Subcutaneous adipose tissue (tissue), 4 donors: ENCODE data around the gene KRT14. TPM values are rescaled to one million over a fixed set of nuclear protein-coding genes. Genes with fewer than 3 reads are reported as not detected.

Source experiments
- CTCF ChIP-seq: fragments of 450-650 bp; IDR thresholded peaks from one replicate; pipeline ENCODE4 v1.5.1; 2016; ENCODE audit warnings: low read depth, mild to moderate bottlenecking, control low read depth, antibody characterized with exemption, moderate library complexity
- total RNA-seq, 4 donors: library from RNA; depleted of rRNA; stranded (reverse); fragments of >200 nt; gene quantifications; one replicate each; pipeline ENCODE4 v1.1.0, GENCODE V29; 2016

The KRT14 gene
- total RNA-seq, 4 donors from 2014 or later = 2.0 to 2.1 TPM; not detected in 2

DNA sequence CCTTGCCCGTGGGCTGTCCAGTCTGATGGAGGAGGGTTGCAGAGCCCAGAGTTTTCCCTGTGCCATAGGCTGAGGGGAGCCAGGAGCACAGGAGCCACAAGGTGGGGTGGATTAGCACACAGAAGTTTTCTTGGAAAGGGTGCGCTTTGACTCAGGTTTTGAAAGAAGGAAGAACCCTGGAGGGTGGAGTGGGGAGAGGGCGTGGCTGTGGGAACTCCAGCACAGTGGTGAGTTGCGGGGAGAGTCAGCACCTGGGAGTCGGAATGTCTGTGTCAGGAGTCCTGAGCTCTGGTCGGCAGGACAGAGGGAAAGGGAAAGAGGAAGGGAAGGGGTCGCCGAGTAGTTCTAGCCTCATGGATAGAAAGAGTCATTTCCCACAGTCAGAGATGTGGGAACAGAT, 8.9 kb upstream of the KRT14 start:
- no peak for TF ChIP-seq CTCF

DNA sequence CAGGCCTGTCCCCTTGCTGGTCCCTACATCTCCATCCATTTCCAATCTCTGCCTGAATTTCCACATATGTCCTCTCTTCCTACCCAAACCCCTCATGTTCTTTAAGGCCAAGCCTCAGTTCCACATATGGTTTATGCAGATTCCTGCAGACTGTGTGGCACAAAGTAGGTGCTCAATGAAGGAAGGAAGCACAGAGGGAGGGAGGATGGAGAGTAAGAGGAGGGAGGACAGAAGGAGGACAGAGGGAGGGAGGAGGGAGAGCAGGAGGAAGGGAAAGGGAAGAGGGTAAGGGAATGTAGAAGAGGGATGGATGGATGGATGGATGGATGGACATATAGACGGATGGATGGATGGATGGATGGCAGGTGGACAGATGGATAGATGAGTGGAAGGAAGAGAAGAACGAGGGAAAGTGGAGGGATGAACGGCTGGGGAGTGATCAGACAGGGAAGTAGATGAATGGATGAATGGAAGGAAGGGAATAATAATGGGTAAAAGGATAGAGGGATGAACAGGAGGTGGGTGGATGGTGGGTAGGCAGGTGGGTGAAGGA, 7.7 kb upstream of the KRT14 start:
- no peak for TF ChIP-seq CTCF

GRCh38 chr17:41593306-41593981, 6.7 kb upstream of the KRT14 start:
- TF ChIP-seq CTCF = no peak

- TF ChIP-seq CTCF = no peak
Observed at GRCh38 chr17:41592601-41593305, 6.1 kb upstream of the KRT14 start.

- no peak for TF ChIP-seq CTCF
Observed at GRCh38 chr17:41589301-41589700, 2.6 kb upstream of the KRT14 start.

DNA sequence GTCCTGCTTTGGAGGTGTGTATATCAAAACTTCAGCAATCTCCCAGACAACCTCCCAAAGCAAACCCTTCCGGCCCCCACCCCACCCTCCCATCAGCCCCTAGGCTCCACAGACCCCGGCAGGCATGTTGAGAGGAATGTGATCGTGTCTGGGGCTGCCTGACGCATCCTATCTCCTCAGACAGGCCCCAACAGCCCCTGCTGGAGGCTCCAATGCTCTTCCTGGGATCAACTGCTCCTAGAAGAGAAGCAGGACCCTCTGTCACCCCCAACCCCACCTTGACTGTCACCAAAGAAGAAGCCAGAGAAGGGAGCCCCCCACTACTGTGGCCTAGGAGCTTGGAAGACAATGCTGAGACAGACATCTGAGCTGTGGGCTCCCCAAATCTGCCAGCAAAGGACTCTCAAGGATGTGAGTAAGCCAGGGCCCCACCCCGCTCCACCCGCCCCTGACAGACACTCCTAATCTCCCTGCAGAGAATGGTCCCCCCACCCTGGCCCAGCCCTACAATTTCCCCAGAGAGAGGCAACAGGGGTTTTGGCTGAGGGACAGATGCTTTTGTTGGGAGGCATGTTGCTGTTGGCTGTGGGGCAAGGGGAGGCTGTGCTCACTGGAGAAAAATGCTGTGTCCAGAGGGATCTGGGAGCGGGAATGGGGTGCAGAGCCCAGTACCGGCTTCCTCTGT, 1.6 kb upstream of the KRT14 start:
- no peak for TF ChIP-seq CTCF

DNA sequence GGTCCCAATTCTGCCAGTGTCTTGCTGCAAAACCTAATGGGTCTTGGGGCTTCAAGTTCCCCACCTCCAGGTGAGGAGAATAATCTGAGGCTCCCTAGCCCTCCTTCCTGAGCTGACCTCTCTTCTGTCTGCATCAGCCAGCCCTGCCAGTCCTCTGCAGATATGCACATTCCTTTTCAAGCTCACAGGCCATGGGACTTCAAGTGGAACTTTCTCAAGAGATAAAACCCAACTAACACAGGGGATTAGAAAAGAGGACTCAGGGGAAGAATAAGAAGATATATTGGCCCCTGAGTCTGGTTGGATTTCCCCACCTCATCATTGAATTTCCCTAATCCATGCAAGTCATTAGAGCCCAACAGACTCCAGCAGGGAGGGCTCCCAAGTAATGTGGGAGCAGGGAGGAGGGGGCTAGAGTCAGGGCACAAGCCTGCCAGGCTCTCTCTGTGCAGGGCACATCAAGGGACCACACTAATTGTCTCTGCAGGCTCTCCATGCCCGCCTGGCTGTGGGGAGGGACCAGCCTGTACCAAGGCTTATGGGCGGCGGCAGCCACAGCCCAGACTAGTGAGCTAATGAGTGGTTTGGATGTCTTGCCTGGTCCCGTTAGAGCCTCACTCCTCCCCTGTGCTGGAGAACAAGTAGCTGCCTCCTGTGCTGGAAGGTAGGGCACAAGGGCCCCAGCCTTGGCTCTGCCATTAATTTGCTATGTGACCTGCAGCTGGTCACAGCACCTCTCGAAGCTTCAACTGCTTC, 1.2 kb downstream of the KRT14 start:
- TF ChIP-seq CTCF = no peak
